Type B pancreatic cell (in vitro differentiated cells): ENCODE results near the gene COLEC12. TPM values are rescaled to one million over a fixed set of nuclear protein-coding genes. Genes with fewer than 3 reads are reported as not detected.
A peak's percentile ranks its signal among the peaks of the same experiment; 100 is the strongest.

Experiments
- DNase-seq: peaks from one replicate; pipeline ENCODE4 v3.0.0; 2021; ENCODE audit warnings: mixed read lengths; ENCODE audit not compliant: unreplicated experiment; ENCODE audit errors: extremely low spot score
- H3K27ac Mint-ChIP-seq: 2 replicates; pipeline ENCODE4 v1.8.0; 2021; ENCODE audit warnings: mild to moderate bottlenecking, mixed read lengths
- H3K27me3 Mint-ChIP-seq: 2 replicates; pipeline ENCODE4 v1.8.0; 2021; ENCODE audit warnings: mixed read lengths
- H3K36me3 Mint-ChIP-seq: 2 replicates; pipeline ENCODE4 v1.8.0; 2021; ENCODE audit warnings: mixed read lengths
- H3K4me1 Mint-ChIP-seq: one replicate; pipeline ENCODE4 v1.8.0; 2021; ENCODE audit warnings: mixed read lengths; ENCODE audit not compliant: unreplicated experiment
- H3K4me3 Mint-ChIP-seq: 2 replicates; pipeline ENCODE4 v1.8.0; 2021; ENCODE audit warnings: mild to moderate bottlenecking, mixed read lengths
- H3K9me3 Mint-ChIP-seq: 2 replicates; pipeline ENCODE4 v1.8.0; 2021; ENCODE audit warnings: mixed read lengths
- CTCF ChIP-seq: fragments of 200-600 bp; sonication (generic); conservative IDR thresholded peaks from 2 replicates; pipeline ENCODE4 v1.5.0; 2021; ENCODE audit warnings: antibody characterized with exemption, mild to moderate bottlenecking
- total RNA-seq: library from RNA; stranded (reverse); gene quantifications from 2 replicates; pipeline ENCODE4 v1.2.1, GENCODE V29; 2021; ENCODE audit warnings: low replicate concordance

The COLEC12 gene
- total RNA-seq, 1 donor from 2014 or later: 61.3 TPM

GRCh38 chr18:394987-395362 is 105.5 kb downstream of the COLEC12 start:
- Mint-ChIP-seq H3K27ac (peak overlapping the region; percentile 64), H3K4me3 (peak overlapping the region; percentile 25), H3K27me3 (peaks cover 4% of the 10 kb centered on the region), H3K36me3 (peaks cover 11% of the 10 kb centered on the region), H3K9me3 (peaks cover 5% of the 10 kb centered on the region), H3K4me1 (peaks cover 65% of the 10 kb centered on the region)
- TF ChIP-seq CTCF: no peak
- no peak for DNase-seq

- Mint-ChIP-seq H3K4me1 (peaks cover 61% of the 10 kb centered on the region), H3K27me3 (peaks cover 4% of the 10 kb centered on the region), H3K36me3 (peaks cover 14% of the 10 kb centered on the region), H3K4me3 (peak overlapping the region; percentile 25), H3K27ac (peak overlapping the region; percentile 64), H3K9me3 (peaks cover 5% of the 10 kb centered on the region)
- no peak for TF ChIP-seq CTCF
- DNase-seq: no peak
These were observed 106.1 kb downstream of the COLEC12 start for GRCh38 chr18:394262-394986.

- no peak for TF ChIP-seq CTCF
- peaks cover 4% of the 10 kb centered on the region for H3K27me3 Mint-ChIP-seq
- peaks cover 52% of the 10 kb centered on the region for H3K4me1 Mint-ChIP-seq
- H3K27ac Mint-ChIP-seq: no peak overlapping the region
- DNase-seq: no peak
- H3K9me3 Mint-ChIP-seq: peaks cover 5% of the 10 kb centered on the region
- no peak overlapping the region for H3K4me3 Mint-ChIP-seq
- peaks cover 14% of the 10 kb centered on the region for H3K36me3 Mint-ChIP-seq
These were observed 106.9 kb downstream of the COLEC12 start for GRCh38 chr18:393574-393957.

GRCh38 chr18:392928-393573 is 107.5 kb downstream of the COLEC12 start:
- Mint-ChIP-seq H3K9me3 (peaks cover 5% of the 10 kb centered on the region), H3K4me1 (peaks cover 47% of the 10 kb centered on the region), H3K27me3 (peaks cover 4% of the 10 kb centered on the region), H3K36me3 (peaks cover 13% of the 10 kb centered on the region), H3K27ac (no peak overlapping the region), H3K4me3 (no peak overlapping the region)
- no peak for DNase-seq
- no peak for TF ChIP-seq CTCF

- no peaks in the 10 kb centered on the region for H3K9me3 Mint-ChIP-seq
- H3K27me3 Mint-ChIP-seq: no peaks in the 10 kb centered on the region
- no peak for TF ChIP-seq CTCF
These were observed 109.6 kb downstream of the COLEC12 start for GRCh38 chr18:390741-391478.

More at GRCh38 chr18:390741-391478, 109.6 kb downstream of the COLEC12 start:
- no peak for DNase-seq
- H3K4me3 Mint-ChIP-seq: no peak overlapping the region
- no peak overlapping the region for H3K27ac Mint-ChIP-seq
- peaks cover 34% of the 10 kb centered on the region for H3K4me1 Mint-ChIP-seq
- peaks cover 4% of the 10 kb centered on the region for H3K36me3 Mint-ChIP-seq
